H9 (cell line): ENCODE data around the gene RIIAD1. TPM values are rescaled to one million over a fixed set of nuclear protein-coding genes. Genes with fewer than 3 reads are reported as not detected.
A peak's percentile ranks its signal among the peaks of the same experiment; 100 is the strongest.

ENCODE experiments used
- DNase-seq: peaks from one replicate; pipeline ENCODE4 v3.0.0-alpha.2; 2017
- H2AFZ ChIP-seq: one replicate; pipeline ENCODE4 v1.6.1; 2013; ENCODE audit warnings: mild to moderate bottlenecking, low read length, control low read depth, moderate library complexity
- H2AK5ac ChIP-seq: 2 replicates; pipeline ENCODE4 v1.6.1; 2013; ENCODE audit warnings: low read length, control low read depth, mixed read lengths; ENCODE audit not compliant: insufficient read length
- H2BK120ac ChIP-seq: one replicate; pipeline ENCODE4 v1.6.1; 2013; ENCODE audit warnings: low read depth, mild to moderate bottlenecking, low read length, control low read depth, inconsistent platforms; ENCODE audit not compliant: poor library complexity, severe bottlenecking
- H2BK12ac ChIP-seq: 2 replicates; pipeline ENCODE4 v1.6.1; 2013; ENCODE audit warnings: low read length, control low read depth, mixed read lengths, low read depth; ENCODE audit not compliant: insufficient read length
- H2BK15ac ChIP-seq: 2 replicates; pipeline ENCODE4 v1.6.1; 2013; ENCODE audit warnings: low read depth, low read length, control low read depth
- H2BK20ac ChIP-seq: one replicate; pipeline ENCODE4 v1.6.1; 2013; ENCODE audit warnings: low read depth, mild to moderate bottlenecking, low read length, control low read depth, inconsistent platforms; ENCODE audit not compliant: poor library complexity, severe bottlenecking
- H2BK5ac ChIP-seq: 2 replicates; pipeline ENCODE4 v1.6.1; 2013; ENCODE audit warnings: low read length, control low read depth, mixed read lengths; ENCODE audit not compliant: insufficient read length
- H3K14ac ChIP-seq: 2 replicates; pipeline ENCODE4 v1.6.1; 2013; ENCODE audit warnings: low read length, control low read depth; ENCODE audit not compliant: insufficient read depth
- H3K18ac ChIP-seq: 2 replicates; pipeline ENCODE4 v1.6.1; 2013; ENCODE audit warnings: low read depth, mild to moderate bottlenecking, mixed read lengths, low read length, control low read depth; ENCODE audit not compliant: insufficient read length
- H3K23ac ChIP-seq: 2 replicates; pipeline ENCODE4 v1.6.1; 2013; ENCODE audit warnings: low read length, control low read depth, mixed read lengths, low read depth; ENCODE audit not compliant: insufficient read length
- H3K23me2 ChIP-seq: 2 replicates; pipeline ENCODE4 v1.6.1; 2013; ENCODE audit warnings: low read depth, mild to moderate bottlenecking, mixed read lengths, low read length, control low read depth; ENCODE audit not compliant: insufficient read length, poor library complexity, severe bottlenecking
- H3K27ac ChIP-seq: 2 replicates; pipeline ENCODE4 v1.5.1; 2013; ENCODE audit warnings: low read length, control low read depth, mixed read lengths, low read depth; ENCODE audit not compliant: insufficient read length
- H3K27me3 ChIP-seq: 2 replicates; pipeline ENCODE4 v1.6.1; 2013; ENCODE audit warnings: low read length, control low read depth, inconsistent platforms; ENCODE audit not compliant: insufficient read depth
- H3K4ac ChIP-seq: 2 replicates; pipeline ENCODE4 v1.6.1; 2013; ENCODE audit warnings: low read depth, mild to moderate bottlenecking, control low read depth, inconsistent platforms, low read length, moderate library complexity
- H3K4me1 ChIP-seq: 2 replicates; pipeline ENCODE4 v1.6.1; 2013; ENCODE audit warnings: low read length, control low read depth, inconsistent platforms; ENCODE audit not compliant: insufficient read depth
- H3K4me2 ChIP-seq: 2 replicates; pipeline ENCODE4 v1.6.1; 2013; ENCODE audit warnings: low read length, control low read depth, mixed read lengths; ENCODE audit not compliant: insufficient read length, insufficient read depth
- H3K56ac ChIP-seq: 2 replicates; pipeline ENCODE4 v1.6.1; 2013; ENCODE audit warnings: low read depth, mild to moderate bottlenecking, mixed read lengths, low read length, control low read depth; ENCODE audit not compliant: insufficient read length
- H3K79me1 ChIP-seq: 2 replicates; pipeline ENCODE4 v1.6.1; 2013; ENCODE audit warnings: low read depth, mild to moderate bottlenecking, moderate library complexity, low read length, control low read depth, inconsistent platforms; ENCODE audit not compliant: insufficient read depth, poor library complexity, severe bottlenecking
- H3K79me2 ChIP-seq: 2 replicates; pipeline ENCODE4 v1.6.1; 2013; ENCODE audit warnings: low read length, control low read depth, inconsistent platforms; ENCODE audit not compliant: insufficient read depth
- H3K9ac ChIP-seq: 2 replicates; pipeline ENCODE4 v1.6.1; 2013; ENCODE audit warnings: low read length, control low read depth, mixed read lengths; ENCODE audit not compliant: insufficient read length; ENCODE audit errors: extremely low read depth
- H3K9me3 ChIP-seq: one replicate; pipeline ENCODE4 v1.6.1; 2013; ENCODE audit warnings: low read depth, low read length, inconsistent platforms; ENCODE audit not compliant: control insufficient read depth
- H3T11ph ChIP-seq: one replicate; pipeline ENCODE4 v1.6.1; 2013; ENCODE audit warnings: mild to moderate bottlenecking, low read length, control low read depth, inconsistent platforms
- H4K20me1 ChIP-seq: one replicate; pipeline ENCODE4 v1.6.1; 2013; ENCODE audit not compliant: control insufficient read depth, insufficient read length, insufficient read depth
- H4K5ac ChIP-seq: 2 replicates; pipeline ENCODE4 v1.6.1; 2013; ENCODE audit warnings: low read depth, mild to moderate bottlenecking, mixed read lengths, low read length, control low read depth; ENCODE audit not compliant: insufficient read length
- H4K8ac ChIP-seq: replicated peaks from 2 replicates; pipeline ENCODE4 v1.6.1; 2013; ENCODE audit warnings: low read length, control low read depth, mixed read lengths, low read depth; ENCODE audit not compliant: insufficient read length
- H4K91ac ChIP-seq: 2 replicates; pipeline ENCODE4 v1.6.1; 2013; ENCODE audit warnings: low read depth, mild to moderate bottlenecking, moderate library complexity, mixed read lengths, low read length, control low read depth; ENCODE audit not compliant: insufficient read length
- H3K27ac Mint-ChIP-seq, 3 experiments: 2 replicates in 2 of 3; 3 replicates in 1 of 3; pipeline ENCODE4 v1.8.0; 2020 to 2021; ENCODE audit warnings: mixed read lengths in 3 of 3, mild to moderate bottlenecking in 1 of 3, moderate library complexity in 1 of 3
- H3K27me3 Mint-ChIP-seq: 2 replicates; pipeline ENCODE4 v1.8.0; 2021; ENCODE audit warnings: low read depth, mild to moderate bottlenecking, moderate library complexity, mixed read lengths
- H3K36me3 Mint-ChIP-seq, 3 experiments: 2 replicates in 2 of 3; 3 replicates in 1 of 3; pipeline ENCODE4 v1.8.0; 2020 to 2021; ENCODE audit warnings: low read depth in 3 of 3, mixed read lengths in 3 of 3; ENCODE audit not compliant: insufficient read depth in 1 of 3
- H3K4me1 Mint-ChIP-seq, 2 experiments: 2 replicates each; pipeline ENCODE4 v1.8.0; 2020; ENCODE audit warnings: mixed read lengths in 2 of 2
- H3K4me3 Mint-ChIP-seq, 2 experiments: 2 replicates in 1 of 2; 3 replicates in 1 of 2; pipeline ENCODE4 v1.8.0; 2020 to 2021; ENCODE audit warnings: mild to moderate bottlenecking in 2 of 2, mixed read lengths in 2 of 2, moderate library complexity in 1 of 2
- H3K9me3 Mint-ChIP-seq, 2 experiments: 2 replicates in 1 of 2; 3 replicates in 1 of 2; pipeline ENCODE4 v1.8.0; 2020; ENCODE audit warnings: mild to moderate bottlenecking in 2 of 2, mixed read lengths in 2 of 2, moderate library complexity in 1 of 2
- WGBS: extraction: QIAGEN DNeasy Blood & Tissue Kit; methylation state at CpG from one replicate; pipeline ENCODE4 v1.1.7; 2013; ENCODE audit warnings: missing lambda C conversion rate, low lambda C conversion rate, mixed read lengths; ENCODE audit not compliant: insufficient read length; ENCODE audit errors: extremely low coverage; 5-methylcytosine and 5-hydroxymethylcytosine counted together
- total RNA-seq: library from RNA; stranded (reverse); gene quantifications from 2 replicates; pipeline ENCODE4 v1.2.1, GENCODE V29; 2021
- TF ChIP-seq, protein P1 (sequence below): fragments of 200-600 bp; sonication (generic); conservative IDR thresholded peaks from 3 replicates; pipeline ENCODE4 v1.8.0; 2021; ENCODE audit warnings: antibody characterized with exemption, mild to moderate bottlenecking

The RIIAD1 gene
- total RNA-seq, 1 experiment from 2014 or later = 1.4 TPM

GRCh38 chr1:151776665-151777062 is 55.3 kb downstream of the RIIAD1 start:
- Histone ChIP-seq H3K23me2 (no peaks in the 10 kb centered on the region), H3K9me3 (no peaks in the 10 kb centered on the region), H3K14ac (no peak overlapping the region), H2BK5ac (no peak overlapping the region), H3K27ac (no peak overlapping the region), H3K4ac (no peak overlapping the region), H4K20me1 (no peaks in the 10 kb centered on the region), H2BK12ac (no peak overlapping the region), H2BK120ac (no peak overlapping the region), H2AK5ac (no peak overlapping the region), H2BK15ac (no peak overlapping the region), H4K8ac (no peak overlapping the region), H4K91ac (no peak overlapping the region), H2AFZ (no peak overlapping the region), H3K4me2 (no peak overlapping the region), H3K79me1 (no peaks in the 10 kb centered on the region), H3K79me2 (no peaks in the 10 kb centered on the region), H3K56ac (no peak overlapping the region), H3K4me1 (no peaks in the 10 kb centered on the region), H2BK20ac (no peak overlapping the region), H3T11ph (no peak overlapping the region), H3K18ac (no peak overlapping the region), H4K5ac (no peak overlapping the region), H3K23ac (no peak overlapping the region), H3K27me3 (no peaks in the 10 kb centered on the region), H3K9ac (no peak overlapping the region)
- TF ChIP-seq, protein P1, sequence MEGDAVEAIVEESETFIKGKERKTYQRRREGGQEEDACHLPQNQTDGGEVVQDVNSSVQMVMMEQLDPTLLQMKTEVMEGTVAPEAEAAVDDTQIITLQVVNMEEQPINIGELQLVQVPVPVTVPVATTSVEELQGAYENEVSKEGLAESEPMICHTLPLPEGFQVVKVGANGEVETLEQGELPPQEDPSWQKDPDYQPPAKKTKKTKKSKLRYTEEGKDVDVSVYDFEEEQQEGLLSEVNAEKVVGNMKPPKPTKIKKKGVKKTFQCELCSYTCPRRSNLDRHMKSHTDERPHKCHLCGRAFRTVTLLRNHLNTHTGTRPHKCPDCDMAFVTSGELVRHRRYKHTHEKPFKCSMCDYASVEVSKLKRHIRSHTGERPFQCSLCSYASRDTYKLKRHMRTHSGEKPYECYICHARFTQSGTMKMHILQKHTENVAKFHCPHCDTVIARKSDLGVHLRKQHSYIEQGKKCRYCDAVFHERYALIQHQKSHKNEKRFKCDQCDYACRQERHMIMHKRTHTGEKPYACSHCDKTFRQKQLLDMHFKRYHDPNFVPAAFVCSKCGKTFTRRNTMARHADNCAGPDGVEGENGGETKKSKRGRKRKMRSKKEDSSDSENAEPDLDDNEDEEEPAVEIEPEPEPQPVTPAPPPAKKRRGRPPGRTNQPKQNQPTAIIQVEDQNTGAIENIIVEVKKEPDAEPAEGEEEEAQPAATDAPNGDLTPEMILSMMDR = no peak
- Mint-ChIP-seq H3K9me3 (no peaks in the 10 kb centered on the region), H3K4me3 (peak overlapping the region in 1 of 2 experiments; percentile 11; a peak in 1 of 5 replicates), H3K27ac (no peak overlapping the region), H3K36me3 (peaks cover 10 to 57% (median 36%) of the 10 kb centered on the region in 3 experiments; a peak in 6 of 7 replicates), H3K27me3 (no peaks in the 10 kb centered on the region), H3K4me1 (no peaks in the 10 kb centered on the region)
- no peak for DNase-seq
- no CpG with 5 or more reads among the region's 3 CpGs for WGBS
